ENCODE results near the gene XPA.

Gene XPA

GRCh38 chr9:97651646-97652045 is 45.5 kb downstream of the XPA start:
- no peak for DNase-seq

- no peak for DNase-seq
Measured at GRCh38 chr9:97647996-97648395, 49.1 kb downstream of the XPA start.

GRCh38 chr9:97645720-97646119 is 51.4 kb downstream of the XPA start:
- no peak for DNase-seq

DNA sequence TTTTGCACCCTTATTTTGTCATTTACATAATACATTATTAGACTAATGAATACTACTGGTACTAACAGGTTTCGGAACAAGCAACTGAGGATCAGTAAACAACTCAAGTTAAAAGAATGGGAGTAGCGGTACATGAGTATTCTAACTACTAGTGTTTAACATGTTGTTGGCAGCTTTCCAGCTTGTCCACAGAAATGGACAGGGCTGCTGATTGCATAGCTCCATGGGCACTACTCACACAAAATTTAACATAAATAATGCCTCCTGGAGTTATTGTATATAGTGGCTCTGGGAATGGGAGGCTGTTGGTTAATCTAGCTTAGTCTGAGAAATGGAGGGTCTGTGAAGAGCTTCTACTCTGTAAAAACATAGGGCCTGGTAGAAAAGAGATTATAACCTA is 56.8 kb downstream of the XPA start:
- no peak for DNase-seq

DNA sequence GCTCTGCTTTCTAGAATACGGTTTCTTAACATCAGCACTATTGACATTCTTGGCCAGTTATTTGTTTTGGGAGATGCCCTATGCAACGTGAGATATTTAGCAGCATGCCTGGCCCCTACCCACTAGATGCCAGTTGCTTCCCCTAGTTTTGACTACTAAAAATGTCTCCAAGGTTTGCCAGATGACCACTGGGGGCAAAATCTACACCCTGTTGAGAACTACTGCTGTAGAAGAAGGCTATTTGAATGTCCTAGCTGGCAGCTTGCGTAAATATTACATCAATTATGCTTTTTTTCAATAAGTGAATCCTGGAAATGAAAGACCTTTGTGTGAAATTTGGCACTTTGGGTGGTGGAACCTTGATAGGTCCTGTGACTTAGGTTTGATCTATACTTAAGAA is 58.5 kb downstream of the XPA start:
- no peak for DNase-seq

- DNase-seq: no peak
Measured at GRCh38 chr9:97636903-97637302, 60.2 kb downstream of the XPA start.

GRCh38 chr9:97635026-97635425 is 62.1 kb downstream of the XPA start:
- no peak for DNase-seq

GRCh38 chr9:97633859-97634490 is 63.2 kb downstream of the XPA start:
- DNase-seq: peak; percentile 19

- peak; percentile 96 for DNase-seq
Measured at GRCh38 chr9:97632985-97633858, 63.9 kb downstream of the XPA start, which contains the start of the genes NCBP1 and TSTD2. TSS of gene NCBP1 (plus strand) at chr9:97633821. CDS start at chr9:97633882, 61 bp downstream. TSS of gene TSTD2 (minus strand) at chr9:97633368. CDS start at chr9:97627562, 5,806 bp downstream.

- no peak for DNase-seq
Measured at GRCh38 chr9:97632248-97632984, 64.7 kb downstream of the XPA start.

- DNase-seq: no peak
Measured at GRCh38 chr9:97630591-97630990, 66.5 kb downstream of the XPA start.

DNA sequence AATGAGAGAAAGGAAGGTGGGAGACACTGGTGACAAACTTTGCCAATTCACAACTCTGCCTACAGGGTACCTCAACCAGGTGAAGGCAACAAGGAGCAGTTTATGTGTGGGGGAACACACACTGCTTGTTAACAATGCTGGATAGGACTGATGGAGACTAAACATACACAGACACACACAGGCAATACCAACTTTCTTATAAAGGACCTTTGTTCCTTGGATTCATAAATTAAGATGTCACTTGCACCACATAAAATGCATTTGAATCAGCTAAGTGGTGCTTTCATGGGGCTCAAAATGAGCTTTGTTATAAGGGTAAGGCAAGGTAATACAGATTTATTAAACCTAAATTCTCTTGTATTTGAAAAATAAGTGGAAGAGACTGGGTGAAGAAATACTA is 68.0 kb downstream of the XPA start:
- no peak for DNase-seq

DNA sequence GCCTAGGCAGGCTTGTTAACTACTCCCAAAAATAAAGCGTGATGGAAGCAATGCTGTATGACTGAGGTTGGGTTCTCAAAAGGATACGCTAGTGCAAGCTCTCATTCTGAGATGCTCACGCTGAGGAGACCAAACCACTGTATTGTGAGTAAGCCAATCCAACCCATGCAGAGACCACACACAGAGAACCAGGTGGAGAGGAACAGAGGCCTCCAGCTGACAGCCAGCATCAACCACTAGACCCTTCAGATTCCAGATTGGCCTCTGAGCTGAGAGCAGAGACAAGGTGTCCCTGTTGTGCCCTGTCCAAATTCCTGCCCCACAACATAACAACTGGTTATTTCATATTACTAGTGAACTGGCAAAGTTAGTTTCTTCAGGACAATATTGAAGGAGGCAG is 68.5 kb downstream of the XPA start:
- no peak for DNase-seq

DNA sequence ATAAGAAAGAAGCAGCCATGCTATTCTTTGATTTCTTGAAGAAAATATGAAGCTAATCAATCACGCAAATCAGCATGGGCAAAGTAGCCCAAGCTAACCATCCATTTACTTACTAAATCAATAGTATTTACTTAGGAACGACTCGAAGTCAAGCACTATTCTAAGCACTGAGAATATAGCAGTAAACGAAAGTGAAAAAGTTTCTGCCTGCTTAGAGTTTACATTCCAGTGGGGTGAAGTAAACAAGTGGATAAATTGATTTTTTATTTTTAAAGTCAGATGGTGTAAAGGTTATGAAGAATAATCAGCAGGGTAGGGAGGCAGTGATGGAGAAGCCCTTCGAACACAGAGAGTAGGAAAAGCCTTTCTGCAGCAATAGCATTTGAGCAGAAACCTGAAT is 69.5 kb downstream of the XPA start:
- DNase-seq: no peak

- DNase-seq: no peak
Measured at GRCh38 chr9:97625620-97626019, 71.5 kb downstream of the XPA start.
